Measurements from ENCODE around the gene SERTAD2.

The SERTAD2 gene

DNA sequence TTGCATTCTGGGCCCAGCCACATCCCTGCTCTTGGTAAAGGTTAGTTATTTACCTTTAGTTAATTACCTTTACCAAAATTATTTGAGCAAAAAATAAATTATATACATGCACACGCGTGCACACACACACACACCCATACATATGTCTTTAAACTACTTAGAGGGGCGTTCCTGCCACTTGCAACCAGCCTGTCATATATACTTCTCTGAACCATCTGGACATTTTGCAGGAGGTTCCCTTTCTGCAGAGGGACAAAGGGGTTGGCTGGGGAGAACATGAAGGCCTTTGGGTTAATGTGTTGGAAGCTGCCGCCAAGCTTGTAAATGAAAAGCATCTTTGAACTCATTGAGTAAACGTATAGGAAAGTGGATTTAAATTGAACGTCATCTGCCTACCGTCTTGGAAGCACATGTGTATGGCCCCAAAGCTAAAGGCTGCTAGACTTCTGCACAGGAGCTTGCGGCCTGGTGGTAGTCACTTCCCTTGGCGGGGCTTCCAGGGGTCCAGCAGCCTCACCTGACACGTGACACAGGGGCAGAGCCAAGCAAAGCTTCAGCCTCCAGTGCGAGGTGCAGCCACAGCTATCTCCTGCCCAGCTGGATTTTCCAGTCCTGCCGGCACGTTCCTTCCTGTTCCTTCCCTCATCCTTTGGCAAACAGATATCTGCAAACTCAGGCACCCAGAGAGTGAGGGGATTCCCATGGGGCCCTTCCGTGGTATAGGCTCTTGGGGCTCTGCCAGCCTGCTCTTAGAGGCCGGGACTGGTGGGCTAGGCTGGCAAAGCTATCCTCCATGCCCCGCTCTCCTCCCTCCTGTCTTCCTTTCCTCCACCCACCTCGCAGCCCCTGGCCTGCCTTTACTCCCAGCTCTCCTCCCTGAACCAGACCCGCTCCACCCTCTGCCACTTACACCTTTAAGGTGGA, 46.1 kb downstream of the SERTAD2 start:
- DNase-seq = no peak

DNA sequence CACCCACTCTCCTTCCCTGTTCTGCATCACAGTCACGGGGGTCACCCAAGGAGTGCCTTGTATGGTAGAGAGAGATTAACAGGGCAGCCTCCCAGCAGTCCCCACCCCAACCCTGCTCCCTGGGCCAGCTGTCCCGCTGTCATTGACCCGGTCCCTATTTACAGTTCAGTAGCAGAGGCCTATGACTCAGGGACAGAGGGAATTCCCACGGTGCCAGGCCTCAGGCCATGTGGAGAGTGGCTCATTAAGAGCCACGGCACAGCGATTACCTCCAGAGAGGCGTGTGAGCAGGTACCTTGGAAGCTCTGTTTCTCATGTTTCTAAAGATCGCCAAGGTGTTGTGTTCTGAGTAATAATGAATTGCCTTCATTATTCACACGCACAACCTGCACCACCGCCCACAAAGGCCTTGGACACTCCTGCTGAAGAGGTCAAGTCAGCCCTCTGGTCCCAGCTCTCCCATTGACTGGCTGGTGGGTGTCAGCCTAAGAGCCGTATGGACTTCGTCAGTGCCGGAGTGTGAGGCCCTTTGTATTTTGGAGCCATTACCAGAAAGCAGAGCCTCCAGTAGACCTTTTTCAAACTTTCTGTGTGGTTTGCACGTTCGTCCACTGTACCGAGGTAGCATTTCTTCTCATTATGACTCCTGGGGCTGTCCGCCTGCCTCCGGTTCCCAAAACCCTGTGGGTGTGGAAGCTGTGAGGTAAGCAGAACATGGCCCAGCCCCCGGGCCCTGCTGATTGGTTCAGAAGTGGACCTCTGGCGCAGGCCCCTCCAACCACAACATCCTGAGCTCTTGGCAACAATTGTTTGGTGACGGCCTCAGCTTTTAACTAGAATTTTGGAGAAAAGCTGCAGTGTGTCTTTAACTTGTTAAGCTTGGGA, 47.0 kb downstream of the SERTAD2 start:
- no peak for DNase-seq

DNA sequence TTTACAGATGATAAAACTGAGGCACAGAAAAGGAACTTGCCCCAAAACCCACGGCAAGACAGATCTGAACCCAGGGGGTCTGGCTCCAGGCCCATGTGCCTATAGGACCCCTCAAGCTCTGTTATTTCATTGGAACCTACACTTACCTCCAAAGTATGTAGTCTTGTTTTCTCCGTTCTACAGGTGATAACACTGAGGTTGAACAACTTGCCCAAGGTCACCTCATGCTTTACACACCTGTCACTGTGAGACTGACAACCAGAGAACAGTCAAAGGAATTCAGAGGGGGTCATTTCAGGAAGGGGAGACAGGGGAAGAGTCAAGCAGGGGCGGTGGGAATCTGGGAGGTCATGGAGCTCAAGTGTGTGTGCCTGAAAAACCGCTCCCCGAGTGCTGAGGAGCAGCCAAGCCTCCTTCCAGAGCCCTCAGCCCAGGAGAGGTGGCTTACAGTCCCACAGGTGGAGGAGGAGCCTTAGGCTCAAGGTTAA, 47.7 kb downstream of the SERTAD2 start:
- DNase-seq = no peak

DNA sequence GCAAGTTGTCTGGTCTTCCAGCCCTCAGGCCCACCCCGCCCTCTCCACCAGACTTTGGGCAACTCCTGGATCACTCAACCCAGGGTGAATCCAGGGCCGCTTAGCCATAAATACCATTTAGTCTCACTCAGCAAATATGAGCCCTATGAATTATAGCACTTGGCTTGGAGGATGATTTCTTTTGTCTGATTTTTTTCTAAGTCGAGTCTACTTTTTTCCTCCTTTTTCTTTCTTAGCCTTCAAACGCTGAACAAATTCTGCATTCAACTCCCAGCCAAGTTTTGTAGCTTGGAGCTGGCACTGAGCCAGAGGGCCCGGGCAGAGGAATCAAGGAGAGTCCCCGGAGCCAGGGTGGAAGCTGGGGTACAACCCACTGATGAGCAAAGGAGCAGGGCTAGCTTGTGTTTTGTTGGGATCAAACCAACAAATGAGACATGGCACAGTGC, 48.7 kb downstream of the SERTAD2 start:
- DNase-seq = no peak

DNA sequence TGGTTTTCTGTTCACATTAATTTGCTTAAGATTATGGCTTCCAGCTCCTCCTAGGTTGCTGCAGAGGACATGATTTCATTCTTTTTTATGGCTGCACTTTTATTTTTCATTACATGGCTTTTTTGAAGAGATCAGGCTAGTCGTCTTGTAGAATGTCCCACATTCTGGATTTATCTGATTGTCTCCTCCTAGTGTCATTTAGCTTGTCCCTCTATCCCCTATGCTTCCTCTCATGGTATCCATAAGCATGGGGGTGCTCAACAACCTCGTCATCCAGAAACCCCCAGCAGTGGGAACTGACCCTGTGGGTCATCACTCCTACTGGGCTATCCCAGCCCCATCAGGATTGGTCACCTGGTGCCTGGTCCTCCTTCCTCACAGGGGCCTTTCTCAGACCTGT, 49.6 kb downstream of the SERTAD2 start:
- DNase-seq = no peak

DNA sequence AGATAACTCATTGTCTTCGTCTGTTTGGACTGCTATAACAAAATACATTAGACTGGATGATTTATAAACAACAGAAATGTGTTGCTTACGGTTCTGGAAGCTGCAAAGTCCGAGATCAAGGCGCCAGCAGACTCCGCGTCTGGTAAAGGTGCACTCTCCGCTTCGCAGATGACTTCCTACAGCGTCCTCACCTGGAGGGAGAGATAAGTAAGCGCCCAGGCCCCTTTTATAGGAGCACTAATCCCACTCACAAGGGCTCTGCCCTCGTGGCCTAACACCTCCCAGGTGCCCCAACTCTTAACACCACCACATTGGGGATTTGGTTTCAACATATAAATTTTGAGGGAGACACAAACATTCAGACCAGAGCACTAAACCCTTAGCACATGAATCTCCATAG, 51.3 kb downstream of the SERTAD2 start:
- no peak for DNase-seq

DNA sequence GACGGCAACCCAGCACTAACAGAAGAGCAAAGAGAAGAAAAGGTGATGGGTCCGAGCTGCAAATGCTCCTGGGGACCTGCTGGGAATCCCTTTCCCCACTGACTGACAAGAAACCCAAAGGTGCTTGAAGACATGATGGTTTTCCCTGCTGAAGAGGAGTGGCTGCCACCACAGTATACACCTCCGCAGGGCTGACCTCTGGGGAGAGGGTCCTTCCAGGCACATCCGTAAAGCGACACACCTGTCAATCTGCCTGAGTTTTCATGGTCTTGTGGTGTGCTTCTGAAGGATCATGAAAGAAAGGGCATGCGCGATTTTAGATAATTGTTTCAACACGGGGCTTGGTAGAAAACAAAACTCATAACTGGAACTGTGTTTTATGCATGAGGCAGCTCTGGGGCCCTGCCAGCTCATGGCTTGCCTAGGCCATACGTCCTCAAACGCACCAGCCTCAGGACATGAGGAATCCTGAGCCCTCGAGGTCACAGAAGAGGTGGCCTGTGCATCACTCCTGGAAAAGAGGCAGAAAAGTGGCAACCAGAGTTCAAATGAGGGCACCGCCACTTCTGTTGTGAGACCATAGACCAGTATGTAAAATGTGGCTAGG, 51.8 kb downstream of the SERTAD2 start:
- DNase-seq = no peak

DNA sequence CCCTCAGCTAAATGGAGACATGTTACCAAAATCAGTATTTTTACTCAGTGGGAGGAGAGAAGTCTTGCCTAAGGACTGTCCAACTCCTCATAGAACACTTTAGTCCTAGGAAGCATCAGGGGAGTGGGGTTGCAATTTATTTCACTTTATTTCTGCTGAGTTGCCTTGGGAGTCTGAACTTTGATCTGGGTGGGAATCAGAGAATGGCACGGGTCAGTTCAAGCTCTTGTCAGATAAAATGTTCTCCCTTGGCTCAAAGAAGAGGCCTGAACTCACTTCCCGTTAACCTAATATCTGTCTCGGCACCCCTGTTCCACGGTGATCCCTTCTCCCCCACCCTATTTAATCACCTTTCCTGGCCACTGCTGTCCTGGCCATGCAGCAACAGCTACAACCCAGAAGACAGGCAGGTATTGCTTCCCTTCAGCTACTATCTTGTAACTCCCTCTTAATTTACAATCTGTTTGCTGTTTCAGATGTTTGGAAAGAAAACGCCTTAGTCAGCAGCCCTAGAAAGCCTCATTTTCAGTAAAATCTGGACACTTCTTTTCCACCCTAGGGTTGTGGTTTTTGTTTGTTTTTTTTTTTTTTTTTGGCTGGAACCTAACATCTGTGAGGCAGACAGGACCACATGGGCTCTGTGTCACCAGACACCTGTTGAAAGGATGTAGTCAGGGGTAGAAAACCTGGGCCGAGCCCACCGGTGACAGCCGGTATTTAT, 52.5 kb downstream of the SERTAD2 start:
- DNase-seq = no peak

DNA sequence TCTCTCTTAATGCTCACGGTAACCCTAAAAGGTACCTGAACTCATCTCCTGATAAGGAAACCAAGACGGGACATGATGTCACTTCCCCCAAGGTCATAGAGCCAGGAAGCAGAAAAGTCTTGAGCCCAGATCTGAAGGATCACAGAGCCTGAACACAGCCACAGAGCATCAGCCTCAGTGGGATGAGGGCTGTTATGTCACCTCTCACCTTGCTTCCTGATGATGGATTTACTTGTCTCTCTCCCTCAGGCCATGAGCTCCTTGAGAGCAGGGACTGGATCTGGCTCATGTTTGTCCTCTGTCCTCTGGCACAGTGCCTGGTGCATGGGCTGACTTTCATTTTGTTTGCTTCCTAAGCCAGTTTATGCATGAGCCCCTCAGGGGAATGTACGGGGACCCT, 54.2 kb downstream of the SERTAD2 start:
- no peak for DNase-seq

DNA sequence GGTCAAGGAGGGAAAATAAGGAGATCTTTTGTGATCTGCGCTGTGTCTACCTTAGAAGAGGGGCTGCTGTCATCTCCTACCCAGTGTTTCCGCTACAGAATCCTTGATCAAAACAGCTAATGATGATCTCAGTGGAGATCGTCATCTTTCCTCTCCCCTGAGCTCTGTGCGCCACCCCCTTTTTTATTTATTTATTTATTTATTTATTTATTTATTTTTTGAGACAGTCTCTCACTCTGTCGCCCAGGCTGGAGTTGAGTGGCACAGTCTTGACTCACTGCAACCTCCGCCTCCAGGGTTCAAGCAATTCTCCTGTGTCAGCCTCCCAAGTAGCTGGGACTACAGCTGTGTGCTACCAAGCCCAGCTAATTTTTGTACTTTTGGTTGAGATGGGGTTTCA, 55.5 kb downstream of the SERTAD2 start:
- DNase-seq = no peak

DNA sequence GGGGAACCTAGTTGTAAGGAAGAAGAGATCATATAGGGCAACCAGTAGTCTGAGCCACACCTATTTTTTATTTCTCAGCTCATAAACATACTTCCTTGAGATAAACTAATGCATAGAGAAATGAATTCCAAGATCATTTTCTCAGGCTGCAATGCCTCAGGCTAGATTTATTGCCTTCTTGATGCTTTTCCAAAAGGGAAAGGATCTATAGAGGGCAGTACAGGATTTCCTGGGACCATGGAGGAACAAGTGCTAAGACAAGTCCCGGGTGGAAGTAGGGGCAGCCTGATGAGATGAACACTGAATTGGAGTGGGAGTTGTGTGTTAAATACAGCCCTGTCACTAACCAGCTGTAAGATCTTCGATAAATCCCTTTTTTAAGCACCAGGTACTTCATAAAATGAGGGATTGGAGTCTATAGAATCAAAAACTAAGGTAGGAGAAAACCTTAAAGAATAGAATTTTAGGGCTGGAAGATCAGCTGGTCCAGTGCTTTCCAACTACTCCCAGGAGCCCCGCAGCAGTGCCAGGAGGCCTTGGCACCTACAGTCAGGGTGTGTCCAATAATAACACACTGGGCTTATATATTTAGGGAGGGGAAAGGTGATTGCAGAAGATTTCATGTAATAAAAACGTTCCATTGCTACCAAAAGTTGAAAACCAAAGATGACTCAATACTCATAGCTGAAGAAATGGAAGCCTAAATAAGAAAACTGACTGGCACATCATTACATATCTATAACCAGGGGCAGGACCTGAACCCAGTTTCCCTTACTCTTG, 58.1 kb downstream of the SERTAD2 start:
- DNase-seq = no peak

DNA sequence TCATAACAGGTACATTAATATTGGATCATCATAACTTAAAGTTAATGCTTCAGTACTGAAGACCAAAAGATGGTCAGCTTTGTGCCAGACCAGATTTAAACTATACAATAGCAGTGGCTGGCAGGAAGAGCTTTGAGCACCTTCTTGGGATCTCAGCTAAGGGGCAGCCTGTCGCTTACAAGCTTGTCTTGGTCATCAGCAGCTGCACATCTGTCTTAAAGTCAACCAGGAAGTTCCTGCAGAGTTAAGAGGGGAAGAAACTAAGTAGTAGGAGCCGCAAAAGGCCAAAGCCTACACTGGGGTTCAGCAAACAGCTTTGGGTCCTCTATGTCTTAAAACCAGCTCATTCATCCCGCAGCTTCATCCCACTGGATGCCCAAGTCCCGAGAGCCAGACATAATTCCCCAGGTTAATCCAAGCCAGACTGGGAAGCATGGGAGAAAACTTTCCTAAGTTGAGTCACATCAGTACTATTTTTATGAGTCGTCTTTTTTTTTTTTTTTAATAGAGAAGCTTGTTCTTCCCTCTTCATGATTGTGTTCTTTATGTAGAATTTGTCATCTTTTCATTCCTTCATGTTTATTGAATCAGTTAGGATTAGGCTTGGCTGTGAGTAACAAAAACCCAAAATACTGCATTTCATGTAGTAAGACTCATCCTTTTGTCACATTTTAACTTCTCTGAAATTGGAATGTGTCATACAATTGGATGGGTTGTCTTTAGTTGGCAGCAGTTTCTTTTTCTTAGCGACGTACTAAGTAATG, 59.3 kb downstream of the SERTAD2 start:
- no peak for DNase-seq

DNA sequence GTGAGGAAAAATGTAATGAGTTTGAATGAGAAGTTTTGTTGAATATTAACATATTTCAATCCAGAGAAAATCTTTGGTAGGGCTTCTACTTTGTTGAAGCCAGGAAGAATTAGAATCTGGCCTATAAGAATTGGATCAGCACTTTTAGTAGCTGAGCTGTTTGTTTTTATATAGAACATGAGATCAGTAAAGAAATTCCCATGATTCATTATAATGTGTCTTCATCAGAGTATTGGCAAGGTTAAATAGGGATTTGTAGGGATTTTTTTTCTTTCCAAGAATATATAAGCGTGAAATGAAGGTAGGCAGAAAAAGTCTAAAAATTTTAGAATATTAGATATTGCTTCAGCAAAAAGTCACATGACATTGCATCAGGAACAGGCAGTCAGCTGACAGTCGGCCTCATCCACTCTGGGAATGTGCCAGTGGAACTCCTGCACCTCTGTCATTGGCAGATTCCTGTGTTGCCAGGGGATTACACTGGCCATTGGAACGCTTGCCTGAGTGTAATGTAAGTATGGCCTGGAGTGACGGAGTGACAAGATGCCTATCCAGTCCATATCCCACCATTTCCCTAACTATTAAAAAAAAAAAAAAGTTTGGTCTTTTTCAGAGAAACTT, 60.6 kb downstream of the SERTAD2 start:
- DNase-seq = no peak

DNA sequence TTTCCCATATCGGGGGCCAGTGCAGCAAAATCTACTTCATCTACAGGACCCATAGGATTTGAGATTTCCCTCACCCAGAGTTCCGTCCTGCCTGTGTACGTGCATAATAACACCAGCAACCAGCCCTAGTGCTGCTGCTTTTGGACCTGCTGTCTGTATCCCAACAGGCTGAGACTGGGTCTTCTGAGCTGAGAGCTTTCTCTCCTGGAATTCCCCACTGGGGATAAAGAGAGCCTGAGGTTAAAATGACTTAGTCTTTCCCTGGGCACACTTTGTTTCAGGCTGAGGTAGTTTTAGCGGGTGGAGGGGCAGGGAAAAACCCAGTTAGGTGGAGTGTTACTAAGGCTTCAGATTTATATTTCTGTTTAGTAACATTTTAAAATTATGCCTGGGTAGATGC, 62.5 kb downstream of the SERTAD2 start:
- DNase-seq = no peak

DNA sequence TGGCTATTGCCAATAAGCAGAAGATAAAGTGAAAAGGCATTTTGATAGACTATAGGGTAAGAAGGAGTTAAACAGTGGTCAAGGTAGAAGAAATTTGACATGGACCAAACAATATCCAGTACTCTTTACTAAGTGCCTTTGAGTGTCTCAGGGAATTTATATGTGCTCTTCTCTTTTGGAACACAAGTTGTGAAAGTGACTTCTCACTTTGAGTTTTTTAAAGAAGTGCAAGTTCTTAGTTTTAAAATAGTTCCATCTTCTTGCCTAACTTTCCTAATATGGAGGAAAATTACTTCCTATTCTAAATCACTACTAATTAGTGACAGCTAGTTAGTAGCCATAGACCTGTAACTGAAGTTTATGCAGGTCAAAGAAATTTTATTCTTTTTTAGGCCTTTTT, 66.2 kb downstream of the SERTAD2 start:
- DNase-seq = no peak

DNA sequence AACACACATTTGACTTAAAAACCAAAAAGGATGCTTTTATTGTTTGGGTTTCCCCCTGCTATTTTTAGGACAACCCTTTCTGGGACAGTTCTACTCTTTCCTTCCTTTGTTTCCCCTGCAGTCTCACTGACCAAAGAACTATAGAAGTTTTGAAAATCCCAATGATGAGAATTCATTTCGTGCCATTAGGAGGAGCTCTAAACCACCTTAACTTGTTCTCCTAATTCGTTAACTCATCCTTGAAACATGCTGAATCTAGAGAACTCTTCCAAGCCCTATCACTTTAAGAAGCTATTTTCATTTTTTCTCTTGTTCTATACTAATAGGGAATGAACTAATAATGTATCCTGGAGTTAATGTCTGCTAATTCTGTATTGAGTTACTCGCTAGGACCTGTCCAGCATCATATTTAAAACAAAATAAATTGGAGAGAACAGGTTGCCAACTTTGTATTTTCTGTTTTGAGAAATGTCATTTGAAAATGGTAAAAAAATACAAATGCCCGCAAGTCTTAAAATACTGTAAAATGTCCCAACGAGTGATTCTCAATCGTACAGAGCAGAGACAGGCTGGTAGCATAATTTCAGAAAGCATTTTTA, 66.7 kb downstream of the SERTAD2 start:
- no peak for DNase-seq

DNA sequence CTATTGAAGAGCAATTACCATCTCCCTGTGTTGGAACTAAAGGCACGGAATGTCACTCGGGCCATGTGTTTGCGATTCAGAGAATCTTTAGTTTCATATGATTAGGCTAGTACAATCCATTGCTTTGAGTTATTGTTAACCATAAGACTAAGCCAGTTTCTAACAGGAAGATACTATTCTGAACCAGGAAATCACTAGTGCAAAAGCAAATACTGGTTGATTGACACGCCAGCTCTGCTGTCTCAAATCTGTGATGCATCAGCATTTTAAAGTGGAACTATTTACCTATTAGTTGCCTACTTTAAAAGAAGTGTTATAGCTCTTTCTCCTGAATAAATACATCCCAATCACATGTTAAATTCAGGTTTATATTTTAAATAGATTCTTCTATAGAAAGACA, 67.7 kb downstream of the SERTAD2 start:
- DNase-seq = no peak

DNA sequence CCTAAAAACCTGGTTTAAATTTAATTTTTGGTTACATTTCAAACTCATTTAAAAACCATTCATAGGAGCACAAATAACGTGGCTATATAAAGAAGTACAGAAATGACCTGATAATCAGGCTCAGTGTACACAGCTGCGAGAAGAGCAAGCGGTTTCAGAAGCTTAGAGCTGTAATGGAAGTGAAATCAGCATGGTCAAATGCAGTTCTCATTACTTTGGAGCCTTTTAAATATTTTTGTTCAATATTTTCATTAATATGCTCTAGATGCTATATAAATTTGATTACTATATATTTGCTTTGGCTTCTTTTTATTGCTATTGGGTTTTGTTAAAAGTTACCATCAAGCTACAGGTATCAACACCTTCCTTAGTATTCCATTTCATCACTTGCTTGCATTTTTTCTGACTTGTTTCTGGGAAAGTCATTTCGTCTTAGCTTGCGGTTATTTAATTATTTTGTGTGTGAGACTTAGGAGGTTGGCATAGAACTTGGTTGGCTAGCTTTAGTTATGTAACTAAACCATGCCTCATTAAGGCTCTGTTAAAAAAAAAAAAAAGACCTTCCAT, 70.9 kb downstream of the SERTAD2 start:
- DNase-seq = no peak

DNA sequence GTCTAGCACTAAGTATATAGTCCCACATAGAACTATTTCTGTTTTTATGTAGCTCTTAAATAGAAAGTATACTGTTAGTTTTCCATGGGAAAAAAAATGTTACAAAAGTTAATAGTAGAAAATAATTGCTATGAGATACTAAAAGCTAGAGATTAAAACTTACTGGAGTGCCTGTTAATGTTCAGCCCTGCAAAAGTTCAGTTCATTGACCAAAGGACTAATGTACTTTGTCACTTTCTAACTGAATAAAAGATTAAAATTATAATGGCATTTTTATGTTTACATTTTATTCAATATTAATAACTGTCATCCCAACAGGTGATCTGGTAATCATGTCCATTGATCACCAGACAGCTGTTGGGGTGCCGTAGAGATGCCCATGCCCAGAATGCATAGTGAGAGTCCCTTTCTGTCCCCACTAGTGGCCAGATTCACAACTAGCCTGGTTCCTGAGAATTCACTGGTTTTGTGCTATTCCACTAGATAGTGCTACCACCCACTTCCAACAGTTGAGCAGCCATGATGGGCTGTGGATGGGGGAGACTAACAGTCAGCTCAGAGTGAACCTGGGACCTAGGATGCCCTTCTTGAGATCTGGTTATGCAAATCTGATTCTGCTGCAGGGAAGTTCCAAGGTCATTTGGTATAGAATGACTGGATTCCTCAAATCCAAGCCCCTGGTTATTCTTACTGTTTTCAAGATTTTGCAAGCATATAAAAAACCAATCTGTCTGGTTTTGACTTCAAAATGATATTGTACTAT, 71.8 kb downstream of the SERTAD2 start:
- DNase-seq = no peak
